SK-N-SH (cell line): Measurements from ENCODE around the gene MPZL1. TPM values are rescaled to one million over a fixed set of nuclear protein-coding genes. Genes with fewer than 3 reads are reported as not detected.

Experiments used
- CTCF ChIA-PET: fragments of 300-600, 350-600 bp; formaldehyde crosslinking; extraction: SDS; loops from one replicate; lab custom pipeline; 2021; lab: Yijun Ruan, JAX
- POLR2A ChIA-PET: fragments of 350-600 bp; sonication (Branson Sonifier 250); formaldehyde crosslinking; extraction: SDS; loops from one replicate; lab custom pipeline; 2020; ENCODE audit warnings: antibody characterized with exemption, inconsistent platforms; lab: Yijun Ruan, JAX
- DNase-seq: peaks from one replicate; pipeline ENCODE4 v3.0.0; 2012
- H2AFZ ChIP-seq: fragments of 200-600 bp; sonication (generic); 2 replicates; pipeline ENCODE4 v1.8.1; 2016; ENCODE audit warnings: antibody characterized with exemption, mild to moderate bottlenecking, low read depth
- H3F3A ChIP-seq: fragments of 200-600 bp; sonication (generic); replicated peaks from 2 replicates; pipeline ENCODE3; 2016; ENCODE audit warnings: antibody characterized with exemption, mild to moderate bottlenecking; ENCODE audit not compliant: insufficient read depth
- H3K27ac ChIP-seq, 2 experiments: fragments of 200-500 bp in 1 of 2; fragments of 200-600 bp in 1 of 2; sonication (Bioruptor generic) in 1 of 2; sonication (generic), shearing (Covaris generic) in 1 of 2; 2 replicates each; pipeline versions ENCODE4 v1.5.1 to v1.6.1; 2014 to 2016; ENCODE audit warnings: low read depth in 2 of 2, inconsistent platforms in 1 of 2, low read length in 1 of 2, mild to moderate bottlenecking in 1 of 2, mixed read lengths in 1 of 2
- H3K27me3 ChIP-seq: fragments of 200-600 bp; sonication (generic), shearing (Covaris generic); 2 replicates; pipeline ENCODE4 v1.6.1; 2016; ENCODE audit warnings: mixed run types; ENCODE audit not compliant: insufficient read depth
- H3K36me3 ChIP-seq, 2 experiments: fragments of 200-500 bp in 1 of 2; fragments of 200-600 bp in 1 of 2; sonication (Bioruptor generic) in 1 of 2; sonication (generic) in 1 of 2; replicated peaks in 1 of 2; 2 replicates each; pipeline versions ENCODE3 to v1.5.1; 2014 to 2016; ENCODE audit warnings: low read length in 1 of 2, mild to moderate bottlenecking in 1 of 2; ENCODE audit not compliant: insufficient read depth in 2 of 2, control insufficient read depth in 1 of 2
- H3K4me1 ChIP-seq, 2 experiments: fragments of 200-500 bp in 1 of 2; fragments of 200-600 bp in 1 of 2; sonication (Bioruptor generic) in 1 of 2; sonication (generic), shearing (Covaris generic) in 1 of 2; 2 replicates each; pipeline versions ENCODE4 v1.5.1 to v1.6.1; 2014 to 2016; ENCODE audit warnings: low read depth in 1 of 2, low read length in 1 of 2, mixed run types in 1 of 2; ENCODE audit not compliant: insufficient read depth in 2 of 2, control insufficient read depth in 1 of 2
- H3K4me2 ChIP-seq: fragments of 200-600 bp; sonication (generic), shearing (Covaris generic); 2 replicates; pipeline ENCODE4 v1.6.1; 2017; ENCODE audit warnings: mixed run types
- H3K4me3 ChIP-seq, 2 experiments: fragments of 200-500 bp in 1 of 2; fragments of 200-600 bp in 1 of 2; sonication (Bioruptor generic) in 1 of 2; sonication (generic), shearing (Covaris generic) in 1 of 2; 2 replicates each; pipeline versions ENCODE4 v1.5.1 to v1.8.1; 2014 to 2016; ENCODE audit warnings: low read depth in 2 of 2, inconsistent platforms in 1 of 2, low read length in 1 of 2, mild to moderate bottlenecking in 1 of 2, mixed read lengths in 1 of 2, moderate library complexity in 1 of 2
- H3K79me2 ChIP-seq: fragments of 200-600 bp; sonication (generic); 2 replicates; pipeline ENCODE4 v1.8.1; 2017; ENCODE audit warnings: mild to moderate bottlenecking; ENCODE audit not compliant: insufficient read depth
- H3K9ac ChIP-seq: fragments of 200-600 bp; sonication (generic); 2 replicates; pipeline ENCODE4 v1.6.1; 2017; ENCODE audit warnings: mixed run types
- H3K9me2 ChIP-seq: fragments of 200-600 bp; sonication (generic); 2 replicates; pipeline ENCODE4 v1.6.1; 2017; ENCODE audit warnings: mixed run types
- H3K9me3 ChIP-seq: fragments of 200-600 bp; sonication (generic); 2 replicates; pipeline ENCODE4 v1.6.1; 2017; ENCODE audit warnings: mixed run types, mild to moderate bottlenecking, moderate library complexity
- H4K20me1 ChIP-seq: fragments of 200-600 bp; sonication (generic); 2 replicates; pipeline ENCODE4 v1.6.1; 2017; ENCODE audit warnings: mild to moderate bottlenecking, mixed run types; ENCODE audit not compliant: insufficient read depth
- CHD2 ChIP-seq: fragments of 150-350 bp; IDR thresholded peaks from 2 replicates; pipeline ENCODE4 v1.6.1; 2018; ENCODE audit warnings: low read length; ENCODE audit not compliant: partially characterized antibody
- ELF1 ChIP-seq: IDR thresholded peaks from 2 replicates; pipeline ENCODE4 v1.4.0; 2012
- EP300 ChIP-seq, 2 experiments: IDR thresholded peaks; 2 replicates each; pipeline versions ENCODE4 v1.4.0 to v1.6.1; 2012; ENCODE audit warnings: borderline replicate concordance in 1 of 2, low read depth in 1 of 2, low read length in 1 of 2
- FOXJ3 ChIP-seq: sonication (generic); formaldehyde crosslinking; IDR thresholded peaks from 2 replicates; pipeline ENCODE4 v1.5.1; 2020; ENCODE audit warnings: mild to moderate bottlenecking, missing genetic modification reagents
- FOXM1 ChIP-seq: IDR thresholded peaks from 2 replicates; pipeline ENCODE4 v1.4.0; 2012; ENCODE audit warnings: low read depth, mild to moderate bottlenecking
- GABPA ChIP-seq: IDR thresholded peaks from 2 replicates; pipeline ENCODE4 v1.4.0; 2012; ENCODE audit warnings: low read depth, mild to moderate bottlenecking
- JUND ChIP-seq: IDR thresholded peaks from 2 replicates; pipeline ENCODE4 v1.4.0; 2012
- MEF2A ChIP-seq: IDR thresholded peaks from 2 replicates; pipeline ENCODE4 v1.4.0; 2012; ENCODE audit warnings: low read depth, borderline replicate concordance
- MXI1 ChIP-seq: IDR thresholded peaks from 2 replicates; pipeline ENCODE4 v1.6.1; 2012; ENCODE audit warnings: mild to moderate bottlenecking, low read depth, low read length, improper control_type of control experiment
- NFIC ChIP-seq: IDR thresholded peaks from 2 replicates; pipeline ENCODE4 v1.4.0; 2012; ENCODE audit warnings: borderline replicate concordance
- POLR2AphosphoS5 ChIP-seq: IDR thresholded peaks from 2 replicates; pipeline ENCODE4 v1.6.1; 2012; ENCODE audit warnings: low read depth, low read length
- RAD21 ChIP-seq: IDR thresholded peaks from 2 replicates; pipeline ENCODE4 v1.6.1; 2012; ENCODE audit warnings: mild to moderate bottlenecking, low read length
- RCOR1 ChIP-seq: fragments of 150-350 bp; IDR thresholded peaks from 2 replicates; pipeline ENCODE4 v1.6.1; 2017; ENCODE audit warnings: antibody characterized with exemption, low read length
- RFX5 ChIP-seq: IDR thresholded peaks from 2 replicates; pipeline ENCODE4 v1.6.1; 2012; ENCODE audit warnings: mild to moderate bottlenecking, improper control_type of control experiment, low read length
- RXRA ChIP-seq: IDR thresholded peaks from 2 replicates; pipeline ENCODE4 v1.4.0; 2012; ENCODE audit warnings: low read depth, mild to moderate bottlenecking, borderline replicate concordance
- SIN3A ChIP-seq: IDR thresholded peaks from 2 replicates; pipeline ENCODE4 v1.6.1; 2012; ENCODE audit warnings: low read depth, mild to moderate bottlenecking, low read length, moderate library complexity, borderline replicate concordance
- SMC3 ChIP-seq: IDR thresholded peaks from 2 replicates; pipeline ENCODE4 v1.6.1; 2012; ENCODE audit warnings: low read depth, low read length, improper control_type of control experiment
- TAF1 ChIP-seq: IDR thresholded peaks from 2 replicates; pipeline ENCODE4 v1.6.1; 2012; ENCODE audit warnings: low read depth, mild to moderate bottlenecking, low read length, moderate library complexity, borderline replicate concordance
- TEAD4 ChIP-seq: IDR thresholded peaks from 2 replicates; pipeline ENCODE4 v1.4.0; 2012; ENCODE audit warnings: mild to moderate bottlenecking, borderline replicate concordance; ENCODE audit not compliant: insufficient read depth
- YY1 ChIP-seq: IDR thresholded peaks from 2 replicates; pipeline ENCODE4 v1.4.0; 2012; ENCODE audit warnings: low read depth, mild to moderate bottlenecking
- WGBS: methylation state at CpG from one replicate; pipeline ENCODE4 v1.1.6; 2017; ENCODE audit warnings: low lambda C conversion rate; 5-methylcytosine and 5-hydroxymethylcytosine counted together
- polyA plus RNA-seq, 3 experiments: library from polyadenylated mRNA; depleted of rRNA; stranded (reverse); fragments of >200 nt; gene quantifications; 2 replicates each; pipeline ENCODE4 v1.2.3, GENCODE V29; 2012
- TF ChIP-seq, protein P1 (sequence below): IDR thresholded peaks from 2 replicates; pipeline ENCODE4 v1.4.0; 2012; ENCODE audit warnings: low read depth
- TF ChIP-seq, protein P2 (sequence below): IDR thresholded peaks from 2 replicates; pipeline ENCODE4 v1.6.1; 2012; ENCODE audit warnings: mild to moderate bottlenecking, low read depth, low read length, moderate library complexity
- TF ChIP-seq, protein P3 (sequence below): IDR thresholded peaks from 2 replicates; pipeline ENCODE4; 2012

The MPZL1 gene
- polyA plus RNA-seq, 1 of the 3 experiments (the other 2 are of a cell fraction): 27.3 TPM

DNA sequence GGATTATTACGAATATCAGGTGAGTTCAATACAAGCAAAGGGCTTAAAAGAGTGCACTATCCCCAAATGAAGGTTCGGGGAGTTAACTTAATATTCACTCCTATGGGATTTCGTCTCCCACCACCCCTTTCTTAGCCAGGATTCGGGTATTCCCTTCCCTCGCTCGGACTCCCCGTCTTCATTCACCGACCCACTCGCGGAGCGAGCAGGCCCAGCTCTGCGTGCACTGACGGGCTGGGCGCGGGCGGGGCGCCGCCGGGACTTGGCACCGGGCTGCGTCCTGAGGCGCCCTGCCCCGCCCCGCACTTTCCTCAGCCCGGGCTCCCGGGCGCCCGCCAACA is 7.7 kb upstream of the MPZL1 start:
- Histone ChIP-seq H3K4me1 (peaks cover 0 to 5% of the 10 kb centered on the region in 2 experiments; a peak in 1 of 4 replicates), H3K9me2 (no peaks in the 10 kb centered on the region), H3F3A (peaks cover 7% of the 10 kb centered on the region), H3K4me2 (peak overlapping the region; percentile 84), H3K27ac (peak overlapping the region; percentile 70 to 81), H3K79me2 (no peaks in the 10 kb centered on the region), H3K36me3 (no peaks in the 10 kb centered on the region), H2AFZ (peak overlapping the region; percentile 91), H3K27me3 (peaks cover 8% of the 10 kb centered on the region; the same call in 1 of the 2 replicates), H4K20me1 (no peaks in the 10 kb centered on the region), H3K9ac (peak overlapping the region; percentile 79), H3K4me3 (peak overlapping the region; percentile 76 to 83), H3K9me3 (no peaks in the 10 kb centered on the region)
- ChIA-PET POLR2A (no interaction called here), CTCF (interaction anchor here (0.7 to 3.5 kb wide), 8 partner anchors 8 to 422 kb away, joined by 3 to 20 read pairs (median 3); partner anchors contain the start of genes GPR161 and MPZL1)
- no peak for DNase-seq
- WGBS: under 1% methylated on average over 24 of the region's 28 CpGs
- TF ChIP-seq SMC3 (no peak), TAF1 (no peak), FOXJ3 (CRISPR knock-in tag) (no peak), EP300 (IDR thresholded peaks at IDR 0.05; ENCODE audit: borderline replicate concordance in 1 of 2, low read depth in 1 of 2, low read length in 1 of 2) (no peak), NFIC (peak; percentile 17; the same call in 1 of the 2 replicates)

DNA sequence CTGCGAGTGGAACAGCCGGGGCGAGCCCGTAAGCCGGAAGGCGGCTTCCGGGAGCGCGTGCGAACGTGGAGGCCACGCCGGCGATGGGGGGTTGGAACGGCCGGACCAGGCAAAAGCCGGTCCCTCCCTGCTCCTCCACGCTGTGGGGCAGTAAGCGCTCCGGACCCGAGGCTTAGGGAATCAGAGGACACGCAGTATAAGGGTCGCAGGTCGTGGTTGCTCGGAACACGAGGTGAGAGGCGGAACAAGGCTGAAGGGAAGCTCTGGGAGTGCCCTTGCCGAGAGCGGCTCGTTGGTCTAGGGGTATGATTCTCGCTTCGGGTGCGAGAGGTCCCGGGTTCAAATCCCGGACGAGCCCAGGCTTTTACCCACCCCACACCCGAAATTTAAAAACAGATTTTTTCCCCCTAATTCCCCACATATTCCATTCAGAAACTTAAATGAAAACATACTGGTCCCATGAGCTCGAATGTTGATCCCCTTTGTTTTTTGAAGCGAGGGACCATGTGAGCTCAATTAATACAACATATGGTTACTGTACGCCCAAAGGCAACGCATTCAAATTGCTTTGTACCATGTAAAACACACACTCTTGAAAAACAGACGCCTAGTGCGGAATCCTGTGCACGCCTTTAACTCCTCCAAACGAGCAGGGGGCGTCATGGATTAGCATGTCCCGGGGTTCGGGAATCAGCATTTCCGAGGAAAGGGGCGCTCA is 7.2 kb upstream of the MPZL1 start:
- H2AFZ ChIP-seq: peak overlapping the region; percentile 91
- H3K36me3 ChIP-seq: no peaks in the 10 kb centered on the region
- peak overlapping the region; percentile 76 to 83 for H3K4me3 ChIP-seq
- H3K9ac ChIP-seq: peak overlapping the region; percentile 79
- ChIA-PET POLR2A (no interaction called here), CTCF (interaction anchor here (0.6 to 3.5 kb wide), 15 partner anchors 9 to 422 kb away, joined by 3 to 20 read pairs (median 3); partner anchors contain the start of gene GPR161)
- no peaks in the 10 kb centered on the region for H3K79me2 ChIP-seq
- H3K9me2 ChIP-seq: no peaks in the 10 kb centered on the region
- H3K4me2 ChIP-seq: peak overlapping the region; percentile 84
- WGBS: 2% methylated on average over 33 of the region's 50 CpGs
- peak; percentile 86 for DNase-seq
- peaks cover 0 to 5% of the 10 kb centered on the region in 2 experiments; a peak in 1 of 4 replicates for H3K4me1 ChIP-seq
- peak overlapping the region; percentile 70 to 87 for H3K27ac ChIP-seq
- no peaks in the 10 kb centered on the region for H4K20me1 ChIP-seq
- peaks cover 7% of the 10 kb centered on the region for H3F3A ChIP-seq
- peaks cover 8% of the 10 kb centered on the region; the same call in 1 of the 2 replicates for H3K27me3 ChIP-seq
- no peaks in the 10 kb centered on the region for H3K9me3 ChIP-seq
- TF ChIP-seq ELF1: peak; percentile 64; the same call in 1 of the 2 replicates
- 0 out of 2 replicates have a peak, but pooled peaks have one; percentile 4 for TF ChIP-seq YY1
- TF ChIP-seq, protein P1, sequence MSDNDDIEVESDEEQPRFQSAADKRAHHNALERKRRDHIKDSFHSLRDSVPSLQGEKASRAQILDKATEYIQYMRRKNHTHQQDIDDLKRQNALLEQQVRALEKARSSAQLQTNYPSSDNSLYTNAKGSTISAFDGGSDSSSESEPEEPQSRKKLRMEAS: peak; percentile 76; the same call in 1 of the 2 replicates
- no peak for TF ChIP-seq FOXJ3 (CRISPR knock-in tag)
- peak in 1 of 2 experiments; percentile 1; a peak in 2 of 4 replicates for TF ChIP-seq EP300 (IDR thresholded peaks at IDR 0.05; ENCODE audit: borderline replicate concordance in 1 of 2, low read depth in 1 of 2, low read length in 1 of 2)
- TF ChIP-seq, protein P2, sequence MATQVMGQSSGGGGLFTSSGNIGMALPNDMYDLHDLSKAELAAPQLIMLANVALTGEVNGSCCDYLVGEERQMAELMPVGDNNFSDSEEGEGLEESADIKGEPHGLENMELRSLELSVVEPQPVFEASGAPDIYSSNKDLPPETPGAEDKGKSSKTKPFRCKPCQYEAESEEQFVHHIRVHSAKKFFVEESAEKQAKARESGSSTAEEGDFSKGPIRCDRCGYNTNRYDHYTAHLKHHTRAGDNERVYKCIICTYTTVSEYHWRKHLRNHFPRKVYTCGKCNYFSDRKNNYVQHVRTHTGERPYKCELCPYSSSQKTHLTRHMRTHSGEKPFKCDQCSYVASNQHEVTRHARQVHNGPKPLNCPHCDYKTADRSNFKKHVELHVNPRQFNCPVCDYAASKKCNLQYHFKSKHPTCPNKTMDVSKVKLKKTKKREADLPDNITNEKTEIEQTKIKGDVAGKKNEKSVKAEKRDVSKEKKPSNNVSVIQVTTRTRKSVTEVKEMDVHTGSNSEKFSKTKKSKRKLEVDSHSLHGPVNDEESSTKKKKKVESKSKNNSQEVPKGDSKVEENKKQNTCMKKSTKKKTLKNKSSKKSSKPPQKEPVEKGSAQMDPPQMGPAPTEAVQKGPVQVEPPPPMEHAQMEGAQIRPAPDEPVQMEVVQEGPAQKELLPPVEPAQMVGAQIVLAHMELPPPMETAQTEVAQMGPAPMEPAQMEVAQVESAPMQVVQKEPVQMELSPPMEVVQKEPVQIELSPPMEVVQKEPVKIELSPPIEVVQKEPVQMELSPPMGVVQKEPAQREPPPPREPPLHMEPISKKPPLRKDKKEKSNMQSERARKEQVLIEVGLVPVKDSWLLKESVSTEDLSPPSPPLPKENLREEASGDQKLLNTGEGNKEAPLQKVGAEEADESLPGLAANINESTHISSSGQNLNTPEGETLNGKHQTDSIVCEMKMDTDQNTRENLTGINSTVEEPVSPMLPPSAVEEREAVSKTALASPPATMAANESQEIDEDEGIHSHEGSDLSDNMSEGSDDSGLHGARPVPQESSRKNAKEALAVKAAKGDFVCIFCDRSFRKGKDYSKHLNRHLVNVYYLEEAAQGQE: peak; percentile 6; the same call in 1 of the 2 replicates
- TF ChIP-seq JUND: no peak
- peak; percentile 81 for TF ChIP-seq MXI1
- peak; percentile 22; the same call in 1 of the 2 replicates for TF ChIP-seq GABPA
- TF ChIP-seq FOXM1: no peak
- peak; percentile 61; the same call in 1 of the 2 replicates for TF ChIP-seq TAF1
- no peak; the same call in 1 of the 2 replicates for TF ChIP-seq NFIC
- TF ChIP-seq, protein P3, sequence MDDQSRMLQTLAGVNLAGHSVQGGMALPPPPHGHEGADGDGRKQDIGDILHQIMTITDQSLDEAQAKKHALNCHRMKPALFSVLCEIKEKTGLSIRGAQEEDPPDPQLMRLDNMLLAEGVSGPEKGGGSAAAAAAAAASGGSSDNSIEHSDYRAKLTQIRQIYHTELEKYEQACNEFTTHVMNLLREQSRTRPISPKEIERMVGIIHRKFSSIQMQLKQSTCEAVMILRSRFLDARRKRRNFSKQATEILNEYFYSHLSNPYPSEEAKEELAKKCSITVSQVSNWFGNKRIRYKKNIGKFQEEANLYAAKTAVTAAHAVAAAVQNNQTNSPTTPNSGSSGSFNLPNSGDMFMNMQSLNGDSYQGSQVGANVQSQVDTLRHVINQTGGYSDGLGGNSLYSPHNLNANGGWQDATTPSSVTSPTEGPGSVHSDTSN: no peak
- TF ChIP-seq TEAD4: peak; percentile 95
- TF ChIP-seq RFX5: no peak
- TF ChIP-seq MEF2A: no peak
- peak; percentile 58 for TF ChIP-seq RCOR1
- TF ChIP-seq SMC3: no peak
- no peak for TF ChIP-seq RAD21
- TF ChIP-seq CHD2: no peak
- no peak for TF ChIP-seq POLR2AphosphoS5
- no peak; the same call in 1 of the 2 replicates for TF ChIP-seq RXRA
- TF ChIP-seq SIN3A: 0 out of 2 replicates have a peak, but pooled peaks have one; percentile 66
